Left ventricle myocardium inferior (tissue), 1 donor: ENCODE data around the gene TIGD6. TPM values are rescaled to one million over a fixed set of nuclear protein-coding genes. Genes with fewer than 3 reads are reported as not detected.

ENCODE experiments used
- DNase-seq: peaks from one replicate; pipeline ENCODE4 v3.0.0-alpha.2; 2020
- H3K27ac ChIP-seq: fragments of 200-600 bp; replicated peaks from 2 replicates; pipeline ENCODE4 v1.8.0; 2021
- H3K27me3 ChIP-seq: fragments of 200-600 bp; 2 replicates; pipeline ENCODE4 v1.8.0; 2021; ENCODE audit warnings: low read depth
- H3K36me3 ChIP-seq: fragments of 200-600 bp; 2 replicates; pipeline ENCODE4 v1.8.0; 2021
- H3K4me1 ChIP-seq: fragments of 200-600 bp; 2 replicates; pipeline ENCODE4 v1.8.0; 2021
- H3K4me3 ChIP-seq: fragments of 200-600 bp; 2 replicates; pipeline ENCODE4 v1.8.0; 2021; ENCODE audit warnings: mild to moderate bottlenecking, moderate library complexity
- H3K9me3 ChIP-seq: fragments of 200-600 bp; replicated peaks from 2 replicates; pipeline ENCODE4 v1.8.0; 2021
- intact Hi-C: fragments of 100-400 bp; cut with micrococcal nuclease; formaldehyde crosslinking; loops from one replicate; pipeline ENCODE4 v1.11.0; 2022
- total RNA-seq: library from RNA; stranded (reverse); fragmentation: NEBNext Ultra II Directional; extraction: Animal tissue kit (Norgen Biotek cat#: 25700); gene quantifications from one replicate; pipeline ENCODE4 v1.2.1, GENCODE V29; 2021
- TF ChIP-seq, protein P1 (sequence below): fragments of 200-600 bp; IDR thresholded peaks from 2 replicates; pipeline ENCODE4 v1.8.0; 2021; ENCODE audit warnings: antibody characterized with exemption, mild to moderate bottlenecking, borderline replicate concordance
- donor health status: DM: no; HTN: yes; CAD: no; lungs with severe emphysema.

The TIGD6 gene
- total RNA-seq, 1 donor from 2014 or later = 2.8 TPM

DNA sequence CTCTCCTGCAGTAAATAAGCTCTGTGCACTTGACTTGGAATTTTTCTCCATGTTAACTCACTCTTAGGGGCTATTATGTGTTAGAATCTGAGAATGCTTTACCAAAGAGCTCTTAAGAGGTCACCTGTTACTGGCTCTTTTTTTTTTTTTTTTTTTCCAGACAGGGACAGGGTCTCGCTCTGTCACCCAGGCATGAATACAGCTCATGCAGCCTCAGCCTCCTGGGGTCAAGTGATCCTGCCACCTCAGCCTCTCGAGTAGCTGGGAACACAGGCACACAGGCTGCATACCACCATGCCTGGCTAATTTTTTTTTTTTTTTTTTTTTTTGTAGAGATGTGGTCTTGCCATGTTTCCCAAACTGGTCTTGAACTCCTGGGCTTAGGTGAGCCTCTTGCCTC, 22.2 kb upstream of the TIGD6 start:
- Histone ChIP-seq H3K4me1 (peaks cover 60% of the 10 kb centered on the region), H3K9me3 (no peaks in the 10 kb centered on the region), H3K27ac (peak overlapping the region; percentile 86), H3K4me3 (peak overlapping the region; percentile 32), H3K36me3 (peaks cover 81% of the 10 kb centered on the region), H3K27me3 (no peaks in the 10 kb centered on the region)
- no peak for DNase-seq
- intact Hi-C loops = loop anchor here (10.0 kb wide), 1 partner anchor 192 kb away; no protein-coding TSS in a partner anchor
- TF ChIP-seq, protein P1, sequence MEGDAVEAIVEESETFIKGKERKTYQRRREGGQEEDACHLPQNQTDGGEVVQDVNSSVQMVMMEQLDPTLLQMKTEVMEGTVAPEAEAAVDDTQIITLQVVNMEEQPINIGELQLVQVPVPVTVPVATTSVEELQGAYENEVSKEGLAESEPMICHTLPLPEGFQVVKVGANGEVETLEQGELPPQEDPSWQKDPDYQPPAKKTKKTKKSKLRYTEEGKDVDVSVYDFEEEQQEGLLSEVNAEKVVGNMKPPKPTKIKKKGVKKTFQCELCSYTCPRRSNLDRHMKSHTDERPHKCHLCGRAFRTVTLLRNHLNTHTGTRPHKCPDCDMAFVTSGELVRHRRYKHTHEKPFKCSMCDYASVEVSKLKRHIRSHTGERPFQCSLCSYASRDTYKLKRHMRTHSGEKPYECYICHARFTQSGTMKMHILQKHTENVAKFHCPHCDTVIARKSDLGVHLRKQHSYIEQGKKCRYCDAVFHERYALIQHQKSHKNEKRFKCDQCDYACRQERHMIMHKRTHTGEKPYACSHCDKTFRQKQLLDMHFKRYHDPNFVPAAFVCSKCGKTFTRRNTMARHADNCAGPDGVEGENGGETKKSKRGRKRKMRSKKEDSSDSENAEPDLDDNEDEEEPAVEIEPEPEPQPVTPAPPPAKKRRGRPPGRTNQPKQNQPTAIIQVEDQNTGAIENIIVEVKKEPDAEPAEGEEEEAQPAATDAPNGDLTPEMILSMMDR = no peak

DNA sequence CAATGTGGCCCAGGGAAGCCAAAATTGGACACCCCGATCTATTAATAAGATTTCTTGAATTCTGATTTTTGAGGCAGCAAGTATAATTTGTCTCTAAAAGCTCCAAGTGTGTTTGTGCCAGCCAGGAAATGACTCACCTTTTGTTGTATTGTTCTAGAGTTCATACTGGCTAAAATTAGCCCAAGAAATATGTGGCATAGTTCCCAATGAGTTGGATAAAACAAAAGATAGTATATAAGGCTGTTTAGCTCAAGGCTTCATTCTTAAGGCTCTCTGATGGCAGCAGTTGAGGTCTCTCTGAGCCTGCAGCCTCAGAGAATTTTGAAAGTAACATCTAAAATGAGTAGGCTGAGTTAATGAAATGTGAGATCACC, 21.7 kb upstream of the TIGD6 start:
- TF ChIP-seq, protein P1 = no peak
- Histone ChIP-seq H3K4me3 (peak overlapping the region; percentile 32), H3K4me1 (peaks cover 60% of the 10 kb centered on the region), H3K9me3 (no peaks in the 10 kb centered on the region), H3K36me3 (peaks cover 77% of the 10 kb centered on the region), H3K27me3 (no peaks in the 10 kb centered on the region), H3K27ac (peak overlapping the region; percentile 86)
- intact Hi-C loops = loop anchor here (10.0 kb wide), 1 partner anchor 193 kb away; no protein-coding TSS in a partner anchor
- no peak for DNase-seq

DNA sequence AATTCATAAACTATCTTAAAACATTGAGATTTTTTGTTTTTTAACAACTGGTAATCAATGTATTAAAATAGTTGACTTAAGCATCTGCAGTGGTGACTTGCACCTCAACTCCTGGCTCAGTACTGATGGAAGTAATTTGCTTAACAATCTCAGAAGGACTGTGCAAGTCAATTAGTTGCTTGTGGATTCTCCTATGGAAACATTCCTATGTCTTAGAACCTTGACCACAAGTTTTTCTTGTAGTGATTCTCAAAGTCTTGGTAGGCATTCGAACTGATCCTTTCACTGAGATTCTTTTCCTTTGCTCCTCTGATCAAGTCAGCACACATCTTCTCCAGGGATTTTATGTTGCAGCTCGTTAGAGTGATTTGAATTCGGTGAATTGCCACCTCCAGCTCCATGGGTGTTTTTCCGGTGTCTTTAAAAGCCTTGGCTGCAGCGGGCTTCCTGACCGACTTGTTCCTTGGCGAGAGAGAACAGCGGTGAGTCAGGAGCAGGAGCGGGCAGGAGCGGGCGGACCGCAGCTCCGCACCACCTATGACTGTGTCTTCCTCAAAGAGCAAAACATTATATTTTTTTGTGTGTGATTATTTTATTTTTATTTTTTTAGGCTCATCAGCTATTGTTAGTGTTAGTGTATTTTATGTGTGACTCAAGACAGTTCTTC, 21.2 kb upstream of the TIGD6 start:
- H3K27me3 ChIP-seq = no peaks in the 10 kb centered on the region
- intact Hi-C loops = loop anchor here (10.0 kb wide), 1 partner anchor 193 kb away; no protein-coding TSS in a partner anchor
- peak overlapping the region; percentile 86 for H3K27ac ChIP-seq
- peak overlapping the region; percentile 32 for H3K4me3 ChIP-seq
- TF ChIP-seq, protein P1 = no peak
- H3K36me3 ChIP-seq = peaks cover 77% of the 10 kb centered on the region
- H3K4me1 ChIP-seq = peaks cover 56% of the 10 kb centered on the region
- DNase-seq = peak; percentile 34
- H3K9me3 ChIP-seq = peaks cover 2% of the 10 kb centered on the region

DNA sequence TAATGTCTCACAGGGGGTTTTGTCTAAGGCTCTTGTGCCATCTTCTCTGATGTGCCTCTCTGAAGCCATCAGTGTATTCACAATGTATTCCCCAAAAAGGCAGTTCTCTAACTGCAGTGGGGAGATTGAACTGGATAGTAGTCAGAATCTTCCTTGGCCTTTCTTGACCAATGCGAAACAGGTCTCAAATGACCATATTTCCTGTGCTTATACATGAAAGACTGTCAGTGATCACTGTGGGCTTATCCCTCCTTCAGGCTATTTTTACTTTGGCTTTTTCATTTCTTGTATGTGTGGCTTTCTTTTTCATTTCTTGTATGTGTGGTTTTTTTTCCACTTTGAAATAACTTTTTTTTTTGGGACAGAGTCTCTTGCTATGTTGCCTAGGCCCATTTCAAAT, 19.8 kb upstream of the TIGD6 start:
- Histone ChIP-seq H3K36me3 (peaks cover 77% of the 10 kb centered on the region), H3K4me3 (no peak overlapping the region), H3K4me1 (peaks cover 50% of the 10 kb centered on the region), H3K27me3 (no peaks in the 10 kb centered on the region), H3K9me3 (peaks cover 13% of the 10 kb centered on the region), H3K27ac (peak overlapping the region; percentile 86)
- intact Hi-C loops = loop anchor here (10.0 kb wide), 1 partner anchor 195 kb away; no protein-coding TSS in a partner anchor
- DNase-seq = no peak
- TF ChIP-seq, protein P1 = no peak

DNA sequence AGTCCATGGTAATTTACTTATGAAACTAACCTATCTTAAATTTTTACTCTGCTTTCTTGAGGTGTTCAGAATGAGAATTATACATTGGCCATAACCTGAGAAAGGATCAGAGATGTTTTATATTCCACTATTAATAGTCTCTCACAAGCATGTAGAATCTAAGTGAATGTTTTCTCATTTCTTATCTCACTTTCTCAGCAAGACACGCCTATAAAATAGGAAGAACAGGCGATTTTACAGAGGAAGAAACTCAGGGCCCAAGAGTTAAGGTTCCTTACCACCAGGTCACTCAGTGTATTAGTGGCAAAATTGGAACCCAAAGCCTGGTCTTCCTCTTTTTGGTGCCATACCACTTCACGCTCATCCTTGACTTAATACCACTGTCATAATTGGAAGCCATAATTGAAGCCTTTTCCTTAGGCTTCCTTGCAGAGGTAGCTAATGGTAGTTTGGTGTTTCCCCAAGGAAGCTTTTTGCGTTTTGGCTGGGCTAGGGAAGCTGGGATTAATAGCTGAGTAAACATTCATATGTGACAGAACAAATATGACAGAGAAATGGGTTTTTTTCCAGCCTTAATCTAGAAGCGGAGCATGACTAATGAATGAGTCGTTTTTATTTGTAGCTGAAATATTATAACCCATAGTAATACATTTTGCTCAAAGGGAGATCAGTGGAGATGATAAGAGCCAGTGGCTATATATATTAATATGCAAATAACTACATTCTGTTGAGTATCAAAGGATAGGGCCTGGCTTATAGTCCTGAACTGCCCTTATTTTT, 17.0 kb upstream of the TIGD6 start:
- H3K4me3 ChIP-seq = no peak overlapping the region
- H3K27me3 ChIP-seq = no peaks in the 10 kb centered on the region
- intact Hi-C loops = no loop called here
- no peak overlapping the region for H3K27ac ChIP-seq
- DNase-seq = no peak
- H3K36me3 ChIP-seq = peaks cover 89% of the 10 kb centered on the region
- H3K9me3 ChIP-seq = peaks cover 17% of the 10 kb centered on the region
- TF ChIP-seq, protein P1 = no peak
- peaks cover 22% of the 10 kb centered on the region for H3K4me1 ChIP-seq
